Osteoblast (primary cell): ENCODE results near the gene SHISA6. TPM values are rescaled to one million over a fixed set of nuclear protein-coding genes. Genes with fewer than 3 reads are reported as not detected.

Source experiments
- DNase-seq: peaks from one replicate; pipeline ENCODE4 v3.0.0; 2011; ENCODE audit warnings: low spot score, mixed read lengths; ENCODE audit not compliant: insufficient read length; ENCODE audit errors: missing footprints
- H2AFZ ChIP-seq: 2 replicates; pipeline ENCODE4 v1.6.0; 2011; ENCODE audit warnings: mild to moderate bottlenecking, low read length
- H3K27ac ChIP-seq: 2 replicates; pipeline ENCODE4 v1.5.1; 2011; ENCODE audit warnings: mild to moderate bottlenecking, low read depth, low read length, moderate library complexity
- H3K27me3 ChIP-seq: 2 replicates; pipeline ENCODE4 v1.6.0; 2012; ENCODE audit warnings: mild to moderate bottlenecking, control low read depth, inconsistent platforms, low read length, moderate library complexity; ENCODE audit not compliant: insufficient read depth
- H3K36me3 ChIP-seq: 2 replicates; pipeline ENCODE4 v1.5.1; 2011; ENCODE audit warnings: mild to moderate bottlenecking, low read length, control low read depth, moderate library complexity; ENCODE audit not compliant: insufficient read depth
- H3K4me1 ChIP-seq: 2 replicates; pipeline ENCODE4 v1.5.1; 2011; ENCODE audit warnings: mild to moderate bottlenecking, low read length, control low read depth, moderate library complexity; ENCODE audit not compliant: insufficient read depth
- H3K4me2 ChIP-seq: 2 replicates; pipeline ENCODE4 v1.6.0; 2011; ENCODE audit warnings: mild to moderate bottlenecking, low read length; ENCODE audit not compliant: insufficient read depth
- H3K4me3 ChIP-seq: fragments of 200-600 bp; sonication (generic); 3 replicates; pipeline ENCODE4 v1.5.1; 2012; ENCODE audit warnings: mild to moderate bottlenecking, low read length, inconsistent platforms; ENCODE audit not compliant: insufficient read depth
- H3K79me2 ChIP-seq: 2 replicates; pipeline ENCODE4 v1.6.0; 2012; ENCODE audit warnings: mild to moderate bottlenecking, low read length, control low read depth, inconsistent platforms; ENCODE audit not compliant: insufficient read depth
- H3K9me3 ChIP-seq: 2 replicates; pipeline ENCODE4 v1.5.1; 2011; ENCODE audit warnings: low read depth, low read length, control low read depth
- H4K20me1 ChIP-seq: 2 replicates; pipeline ENCODE4 v1.6.0; 2012; ENCODE audit warnings: mild to moderate bottlenecking, low read length, control low read depth; ENCODE audit not compliant: insufficient read depth
- total RNA-seq: library from RNA; depleted of rRNA; stranded (reverse); fragments of >200 nt; gene quantifications from 2 replicates; pipeline ENCODE4 v1.2.3, GENCODE V29; 2012
- TF ChIP-seq, protein P1 (sequence below): IDR thresholded peaks from 2 replicates; pipeline ENCODE4 v1.5.1; 2011; ENCODE audit warnings: mild to moderate bottlenecking, low read depth, low read length, moderate library complexity; ENCODE audit errors: extremely low read depth

The SHISA6 gene
- total RNA-seq, 1 donor: not detected

- no peak overlapping the region for H2AFZ ChIP-seq
- H4K20me1 ChIP-seq: no peaks in the 10 kb centered on the region
- H3K4me3 ChIP-seq: no peak overlapping the region
- no peak overlapping the region for H3K27ac ChIP-seq
- no peaks in the 10 kb centered on the region for H3K36me3 ChIP-seq
- no peaks in the 10 kb centered on the region for H3K27me3 ChIP-seq
- TF ChIP-seq, protein P1, sequence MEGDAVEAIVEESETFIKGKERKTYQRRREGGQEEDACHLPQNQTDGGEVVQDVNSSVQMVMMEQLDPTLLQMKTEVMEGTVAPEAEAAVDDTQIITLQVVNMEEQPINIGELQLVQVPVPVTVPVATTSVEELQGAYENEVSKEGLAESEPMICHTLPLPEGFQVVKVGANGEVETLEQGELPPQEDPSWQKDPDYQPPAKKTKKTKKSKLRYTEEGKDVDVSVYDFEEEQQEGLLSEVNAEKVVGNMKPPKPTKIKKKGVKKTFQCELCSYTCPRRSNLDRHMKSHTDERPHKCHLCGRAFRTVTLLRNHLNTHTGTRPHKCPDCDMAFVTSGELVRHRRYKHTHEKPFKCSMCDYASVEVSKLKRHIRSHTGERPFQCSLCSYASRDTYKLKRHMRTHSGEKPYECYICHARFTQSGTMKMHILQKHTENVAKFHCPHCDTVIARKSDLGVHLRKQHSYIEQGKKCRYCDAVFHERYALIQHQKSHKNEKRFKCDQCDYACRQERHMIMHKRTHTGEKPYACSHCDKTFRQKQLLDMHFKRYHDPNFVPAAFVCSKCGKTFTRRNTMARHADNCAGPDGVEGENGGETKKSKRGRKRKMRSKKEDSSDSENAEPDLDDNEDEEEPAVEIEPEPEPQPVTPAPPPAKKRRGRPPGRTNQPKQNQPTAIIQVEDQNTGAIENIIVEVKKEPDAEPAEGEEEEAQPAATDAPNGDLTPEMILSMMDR: no peak
- no peaks in the 10 kb centered on the region for H3K4me1 ChIP-seq
- H3K79me2 ChIP-seq: no peaks in the 10 kb centered on the region
- H3K9me3 ChIP-seq: no peaks in the 10 kb centered on the region
- H3K4me2 ChIP-seq: no peak overlapping the region
- no peak for DNase-seq
These were observed 316.9 kb downstream of the SHISA6 start for GRCh38 chr17:11557727-11558452.

DNA sequence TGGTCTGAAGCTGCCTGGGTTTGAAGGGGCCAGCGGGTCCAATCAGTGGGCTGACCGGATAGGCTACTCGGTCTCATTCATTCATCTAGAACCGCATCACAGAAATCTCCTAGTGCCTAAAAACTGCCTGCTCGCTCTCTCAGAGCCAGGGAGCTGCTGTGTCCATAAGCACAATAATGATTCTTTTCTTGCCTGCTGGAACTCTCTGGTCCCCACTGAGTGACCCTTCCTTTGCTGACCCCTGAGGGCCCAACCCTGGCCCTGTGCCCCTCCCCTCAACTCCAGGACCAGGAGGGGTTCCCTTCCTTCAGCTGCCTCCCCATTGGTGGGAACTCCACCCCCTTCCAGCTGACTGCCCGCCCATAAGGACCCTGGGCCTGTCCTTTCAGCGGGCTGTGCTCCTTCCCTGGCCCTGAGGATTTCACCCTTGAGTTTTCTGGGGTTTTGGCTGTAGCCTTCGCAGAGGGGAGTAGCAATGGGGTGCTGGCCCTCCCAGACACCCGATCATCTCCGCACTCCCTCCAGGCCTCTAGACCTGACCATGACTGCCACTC, 317.7 kb downstream of the SHISA6 start:
- TF ChIP-seq, protein P1: no peak
- Histone ChIP-seq H3K4me1 (no peaks in the 10 kb centered on the region), H2AFZ (no peak overlapping the region), H3K79me2 (no peaks in the 10 kb centered on the region), H4K20me1 (no peaks in the 10 kb centered on the region), H3K9me3 (no peaks in the 10 kb centered on the region), H3K36me3 (no peaks in the 10 kb centered on the region), H3K4me3 (no peak overlapping the region), H3K27me3 (no peaks in the 10 kb centered on the region), H3K27ac (no peak overlapping the region), H3K4me2 (no peak overlapping the region)
- no peak for DNase-seq

DNA sequence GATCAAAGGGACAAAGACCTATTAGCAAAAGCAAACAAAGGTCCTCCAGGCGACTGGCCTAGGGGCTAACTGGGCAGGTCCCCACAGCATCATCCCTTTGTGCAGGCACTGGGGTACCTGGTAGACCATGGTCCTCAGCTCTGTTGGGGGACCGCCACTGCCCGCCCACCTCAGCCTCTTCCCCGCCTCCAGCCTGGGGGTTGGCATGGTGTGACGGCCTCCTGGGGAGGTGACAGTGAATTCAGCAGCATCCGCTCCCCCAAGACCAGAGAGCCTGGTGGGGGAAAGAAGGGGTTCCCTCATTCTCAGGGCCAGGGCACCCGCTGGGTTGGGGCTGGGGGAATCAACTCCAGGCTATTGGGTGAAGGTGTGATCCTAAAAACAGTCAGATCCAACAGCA, 318.6 kb downstream of the SHISA6 start:
- H3K9me3 ChIP-seq: no peaks in the 10 kb centered on the region
- TF ChIP-seq, protein P1: no peak
- no peak overlapping the region for H2AFZ ChIP-seq
- no peaks in the 10 kb centered on the region for H4K20me1 ChIP-seq
- H3K27me3 ChIP-seq: no peaks in the 10 kb centered on the region
- no peak overlapping the region for H3K4me3 ChIP-seq
- DNase-seq: no peak
- H3K27ac ChIP-seq: no peak overlapping the region
- H3K4me2 ChIP-seq: no peak overlapping the region
- no peaks in the 10 kb centered on the region for H3K79me2 ChIP-seq
- H3K4me1 ChIP-seq: no peaks in the 10 kb centered on the region
- H3K36me3 ChIP-seq: no peaks in the 10 kb centered on the region

- H3K9me3 ChIP-seq: no peaks in the 10 kb centered on the region
- no peaks in the 10 kb centered on the region for H3K4me1 ChIP-seq
- H2AFZ ChIP-seq: no peak overlapping the region
- H3K36me3 ChIP-seq: no peaks in the 10 kb centered on the region
- H3K27me3 ChIP-seq: no peaks in the 10 kb centered on the region
- TF ChIP-seq, protein P1: no peak
- H3K79me2 ChIP-seq: no peaks in the 10 kb centered on the region
- H3K27ac ChIP-seq: no peak overlapping the region
- H3K4me3 ChIP-seq: no peak overlapping the region
- H4K20me1 ChIP-seq: no peaks in the 10 kb centered on the region
- no peak for DNase-seq
- no peak overlapping the region for H3K4me2 ChIP-seq
These were observed 320.3 kb downstream of the SHISA6 start for GRCh38 chr17:11561281-11561680.
